Epithelial cell of proximal tubule (primary cell): ENCODE measurements around the gene AKAP11. TPM values are rescaled to one million over a fixed set of nuclear protein-coding genes. Genes with fewer than 3 reads are reported as not detected.

Source experiments
- DNase-seq: peaks from one replicate; pipeline ENCODE4 v3.0.0-alpha.2; 2011; ENCODE audit warnings: low read depth
- H3K4me3 ChIP-seq: 2 replicates; pipeline ENCODE4 v1.5.1; 2011; ENCODE audit warnings: low read depth, mild to moderate bottlenecking, low read length
- CTCF ChIP-seq: conservative IDR thresholded peaks from 2 replicates; pipeline ENCODE4 v1.5.1; 2012; ENCODE audit warnings: low read depth, mild to moderate bottlenecking, low read length
- total RNA-seq: library from RNA; depleted of rRNA; stranded (reverse); fragments of >200 nt; gene quantifications from 2 replicates; pipeline ENCODE4 v1.2.3, GENCODE V29; 2015

The AKAP11 gene
- total RNA-seq, 1 donor from 2014 or later: 9.3 TPM

GRCh38 chr13:42279986-42280385, 8.0 kb downstream of the AKAP11 start:
- no peak for DNase-seq
- no peak for TF ChIP-seq CTCF
- H3K4me3 ChIP-seq: no peak overlapping the region

- DNase-seq: no peak
- H3K4me3 ChIP-seq: no peak overlapping the region
- no peak for TF ChIP-seq CTCF
Measured at GRCh38 chr13:42280537-42280936, 8.6 kb downstream of the AKAP11 start.

GRCh38 chr13:42283574-42283973, 11.6 kb downstream of the AKAP11 start:
- H3K4me3 ChIP-seq: no peak overlapping the region
- no peak for DNase-seq
- TF ChIP-seq CTCF: no peak

GRCh38 chr13:42284068-42284467, 12.1 kb downstream of the AKAP11 start:
- no peak for DNase-seq
- no peak for TF ChIP-seq CTCF
- no peak overlapping the region for H3K4me3 ChIP-seq

GRCh38 chr13:42298392-42298791, 26.4 kb downstream of the AKAP11 start:
- no peak for TF ChIP-seq CTCF
- DNase-seq: no peak
- no peak overlapping the region for H3K4me3 ChIP-seq

GRCh38 chr13:42305503-42305902, 33.6 kb downstream of the AKAP11 start:
- TF ChIP-seq CTCF: no peak
- no peak overlapping the region for H3K4me3 ChIP-seq
- DNase-seq: no peak

GRCh38 chr13:42307461-42307860, 35.5 kb downstream of the AKAP11 start:
- no peak for TF ChIP-seq CTCF

More at GRCh38 chr13:42307461-42307860, 35.5 kb downstream of the AKAP11 start:
- no peak for DNase-seq
- no peak overlapping the region for H3K4me3 ChIP-seq
